Glomerular endothelial cell (primary cell): ENCODE data around the gene NIPSNAP3A. TPM values are rescaled to one million over a fixed set of nuclear protein-coding genes. Genes with fewer than 3 reads are reported as not detected.

Experiments used
- DNase-seq: peaks from one replicate; pipeline ENCODE4 v3.0.0-alpha.2; 2011; ENCODE audit warnings: low read depth, low spot score; ENCODE audit errors: extremely low read depth
- total RNA-seq: library from RNA; depleted of rRNA; stranded (reverse); fragments of >200 nt; gene quantifications from 2 replicates; pipeline ENCODE4 v1.2.3, GENCODE V29; 2015

NIPSNAP3A gene
- total RNA-seq, 1 donor from 2014 or later, result 47.0 TPM

DNA sequence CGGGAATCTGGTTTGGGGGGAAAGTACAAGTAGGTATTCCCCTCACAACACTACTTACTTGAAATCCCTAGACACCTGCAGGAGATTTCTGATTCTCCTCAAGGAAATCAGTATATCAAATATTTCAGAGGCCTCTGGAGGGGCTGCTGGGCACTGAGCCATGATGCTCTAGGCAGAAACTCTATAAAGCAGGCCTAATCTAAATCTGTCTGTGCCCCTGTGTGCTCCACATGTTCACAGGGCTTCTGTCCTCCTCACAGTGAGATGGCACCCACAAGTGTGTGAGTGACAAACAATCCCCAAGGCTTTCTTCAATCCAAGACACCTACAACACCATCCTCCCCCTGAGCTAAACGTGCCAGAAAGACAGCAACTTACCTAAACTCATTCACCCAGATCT is 55.4 kb downstream of the NIPSNAP3A start:
- DNase-seq, result no peak

DNA sequence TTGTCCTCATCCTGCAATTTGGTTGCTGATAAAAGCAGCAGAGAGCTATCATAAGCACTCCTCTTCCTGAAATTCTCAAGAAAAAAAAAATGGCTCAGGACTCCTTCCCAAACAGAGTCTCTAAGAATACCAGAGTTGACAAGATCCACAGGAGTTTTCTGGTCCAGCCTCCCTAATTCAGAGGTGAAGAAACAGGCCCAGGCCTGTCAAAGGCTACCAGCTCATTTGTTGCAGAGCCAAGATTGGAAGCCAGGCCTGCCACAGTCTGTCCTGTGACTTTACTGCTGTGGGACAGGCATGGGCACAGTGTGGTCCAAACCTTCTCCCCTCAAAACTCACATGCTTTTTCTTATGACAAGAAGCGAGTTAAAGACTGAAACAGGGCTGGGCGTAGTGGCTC is 58.0 kb downstream of the NIPSNAP3A start:
- DNase-seq, result no peak

DNA sequence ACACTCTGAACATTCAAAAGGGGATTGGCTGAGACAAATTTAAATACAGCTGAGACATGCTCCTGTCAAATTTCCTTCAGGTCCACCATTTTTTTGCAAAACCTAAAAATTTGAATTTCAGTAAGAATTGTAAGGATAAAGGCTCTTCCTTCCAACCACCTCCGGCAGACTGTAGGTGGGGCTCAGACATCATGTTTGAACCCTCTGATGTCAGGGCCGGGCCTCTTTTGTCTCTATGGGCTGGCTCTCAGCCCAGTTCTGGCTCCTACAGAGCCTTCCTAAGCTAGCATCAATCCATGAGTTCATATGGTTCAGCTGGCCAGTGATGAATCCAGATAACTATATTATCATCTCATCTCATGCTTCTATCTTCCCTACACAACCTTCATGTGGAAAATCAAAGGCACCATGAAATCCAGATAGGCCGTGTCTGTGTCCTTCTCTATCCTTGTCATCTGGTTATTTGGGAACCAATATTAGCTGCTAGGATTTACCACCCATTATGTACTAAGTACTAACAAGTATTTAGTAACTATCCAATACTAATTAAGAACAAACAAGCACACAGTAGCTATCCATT is 60.6 kb downstream of the NIPSNAP3A start:
- DNase-seq, result no peak

Other genes with a start within 250 kb of the NIPSNAP3A start
- not detected in 2 replicates for gene OR13F1, start 243.4 kb upstream of the NIPSNAP3A start, total RNA-seq
- gene OR13C4, start 220.5 kb upstream of the NIPSNAP3A start, total RNA-seq, result not detected in 2 replicates
- not detected in 2 replicates for gene OR13C3, start 210.8 kb upstream of the NIPSNAP3A start, total RNA-seq
- not detected in 2 replicates for gene OR13C8, start 178.5 kb upstream of the NIPSNAP3A start, total RNA-seq
- not detected in 2 replicates for gene OR13C5, start 148.3 kb upstream of the NIPSNAP3A start, total RNA-seq
- not detected in 2 replicates for gene OR13C2, start 142.1 kb upstream of the NIPSNAP3A start, total RNA-seq
- not detected in 2 replicates for gene OR13C9, start 129.5 kb upstream of the NIPSNAP3A start, total RNA-seq
- not detected in 2 replicates for gene OR13D1, start 53.2 kb upstream of the NIPSNAP3A start, total RNA-seq
- 0.41 and 0.44 TPM in 2 replicates for gene NIPSNAP3B, start 16.4 kb downstream of the NIPSNAP3A start, total RNA-seq
- gene ABCA1, start 180.5 kb downstream of the NIPSNAP3A start, total RNA-seq, result 36.5 and 45.9 TPM in 2 replicates